Measurements from ENCODE around the gene CES3.
"Not testable (repeated sequence)": the region's sequence is repeated elsewhere in the genome, so short reads cannot be mapped to it uniquely, and the experiment has no call there.

Gene CES3

GRCh38 chr16:66970775-66971720 lies 10.0 kb downstream of the CES3 start:
- no peak for DNase-seq (ENCODE audit: low read depth, low spot score)

- no peak for DNase-seq (ENCODE audit: low read depth, low spot score)
Measured at GRCh38 chr16:66972983-66973382, 11.9 kb downstream of the CES3 start.

GRCh38 chr16:66973716-66974115 lies 12.7 kb downstream of the CES3 start:
- DNase-seq (ENCODE audit: low read depth, low spot score), result no peak

GRCh38 chr16:66974156-66974931 lies 13.3 kb downstream of the CES3 start:
- DNase-seq (ENCODE audit: low read depth, low spot score), result not testable (repeated sequence)

- not testable (repeated sequence) for DNase-seq (ENCODE audit: low read depth, low spot score)
Measured at GRCh38 chr16:66974932-66975246, 13.8 kb downstream of the CES3 start.

GRCh38 chr16:66975302-66975893 lies 14.3 kb downstream of the CES3 start:
- no peak for DNase-seq (ENCODE audit: low read depth, low spot score)

- DNase-seq (ENCODE audit: low read depth, low spot score), result no peak
Measured at GRCh38 chr16:66976746-66977145, 15.7 kb downstream of the CES3 start.

- no peak for DNase-seq (ENCODE audit: low read depth, low spot score)
Measured at GRCh38 chr16:66977341-66978113, 16.5 kb downstream of the CES3 start.

- no peak for DNase-seq (ENCODE audit: low read depth, low spot score)
Measured at GRCh38 chr16:66979011-66979717, 18.1 kb downstream of the CES3 start.

- DNase-seq (ENCODE audit: low read depth, low spot score), result no peak
Measured at GRCh38 chr16:66983033-66983432, 22.0 kb downstream of the CES3 start.

GRCh38 chr16:66984892-66985311 lies 23.8 kb downstream of the CES3 start:
- DNase-seq (ENCODE audit: low read depth, low spot score), result no peak

GRCh38 chr16:66986559-66986958 lies 25.5 kb downstream of the CES3 start:
- DNase-seq (ENCODE audit: low read depth, low spot score), result no peak

GRCh38 chr16:66988197-66988788 lies 27.2 kb downstream of the CES3 start, which contains the start of gene CES4A:
TSS of gene CES4A (plus strand) at chr16:66988589. CDS start at chr16:66988773, 184 bp downstream.
- no peak for DNase-seq (ENCODE audit: low read depth, low spot score)

GRCh38 chr16:66991545-66992077 lies 30.5 kb downstream of the CES3 start:
- no peak for DNase-seq (ENCODE audit: low read depth, low spot score)

- DNase-seq (ENCODE audit: low read depth, low spot score), result not testable (repeated sequence)
Measured at GRCh38 chr16:66993558-66993957, 32.5 kb downstream of the CES3 start.

GRCh38 chr16:66996324-66996982 lies 35.4 kb downstream of the CES3 start:
- DNase-seq (ENCODE audit: low read depth, low spot score), result no peak

GRCh38 chr16:66996983-66997358 lies 35.9 kb downstream of the CES3 start:
- no peak for DNase-seq (ENCODE audit: low read depth, low spot score)

- no peak for DNase-seq (ENCODE audit: low read depth, low spot score)
Measured at GRCh38 chr16:67000384-67001351, 39.6 kb downstream of the CES3 start.

Data from brain pericyte (primary cell).